Measurements from ENCODE around the gene METTL24.

Gene METTL24

GRCh38 chr6:110387986-110388385 is 29.8 kb upstream of the METTL24 start:
- no peak overlapping the region for H3K9ac ChIP-seq (ENCODE audit: low read depth, low read length)
- peaks cover 6% of the 10 kb centered on the region for H3K4me1 ChIP-seq (ENCODE audit: control insufficient read depth, insufficient read depth, low read length)
- no peak overlapping the region for H3K4me3 ChIP-seq (ENCODE audit: low read depth, low read length)
- no peaks in the 10 kb centered on the region for H3K36me3 ChIP-seq (ENCODE audit: control insufficient read depth, insufficient read depth, low read length)
- H3K9me3 ChIP-seq (ENCODE audit: control insufficient read depth, insufficient read depth, low read length), result no peaks in the 10 kb centered on the region
- H3K27me3 ChIP-seq (ENCODE audit: control insufficient read depth, insufficient read depth, low read length), result no peaks in the 10 kb centered on the region

DNA sequence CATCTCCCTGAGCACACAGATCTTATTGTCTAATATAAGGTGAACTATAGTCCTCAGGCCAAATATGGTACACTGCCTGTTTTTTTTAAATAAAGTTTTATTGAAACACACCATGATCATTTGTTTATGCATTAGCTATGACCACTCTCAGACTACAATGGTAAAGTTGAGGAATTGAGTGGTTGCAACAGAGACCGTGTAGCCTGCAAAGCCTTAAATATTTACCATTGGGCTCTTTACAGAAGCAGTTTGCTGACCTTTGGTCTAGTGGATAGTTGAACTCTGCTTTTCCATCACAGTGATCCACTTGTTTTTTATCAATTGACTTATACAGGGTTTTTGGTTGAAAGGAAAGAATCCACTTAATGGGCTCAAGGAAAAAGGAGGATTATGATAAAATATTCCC is 27.3 kb upstream of the METTL24 start:
- no peaks in the 10 kb centered on the region for H3K27me3 ChIP-seq (ENCODE audit: control insufficient read depth, insufficient read depth, low read length)
- no peaks in the 10 kb centered on the region for H3K9me3 ChIP-seq (ENCODE audit: control insufficient read depth, insufficient read depth, low read length)
- H3K4me3 ChIP-seq (ENCODE audit: low read depth, low read length), result no peak overlapping the region
- H3K4me1 ChIP-seq (ENCODE audit: control insufficient read depth, insufficient read depth, low read length), result peaks cover 6% of the 10 kb centered on the region
- no peak overlapping the region for H3K9ac ChIP-seq (ENCODE audit: low read depth, low read length)
- H3K36me3 ChIP-seq (ENCODE audit: control insufficient read depth, insufficient read depth, low read length), result no peaks in the 10 kb centered on the region

- Histone ChIP-seq H3K9me3 (ENCODE audit: control insufficient read depth, insufficient read depth, low read length) (no peaks in the 10 kb centered on the region), H3K4me3 (ENCODE audit: low read depth, low read length) (no peak overlapping the region), H3K9ac (ENCODE audit: low read depth, low read length) (no peak overlapping the region), H3K27me3 (ENCODE audit: control insufficient read depth, insufficient read depth, low read length) (no peaks in the 10 kb centered on the region), H3K4me1 (ENCODE audit: control insufficient read depth, insufficient read depth, low read length) (peaks cover 2% of the 10 kb centered on the region), H3K36me3 (ENCODE audit: control insufficient read depth, insufficient read depth, low read length) (no peaks in the 10 kb centered on the region)
Measured at GRCh38 chr6:110378552-110378951, 20.4 kb upstream of the METTL24 start.

DNA sequence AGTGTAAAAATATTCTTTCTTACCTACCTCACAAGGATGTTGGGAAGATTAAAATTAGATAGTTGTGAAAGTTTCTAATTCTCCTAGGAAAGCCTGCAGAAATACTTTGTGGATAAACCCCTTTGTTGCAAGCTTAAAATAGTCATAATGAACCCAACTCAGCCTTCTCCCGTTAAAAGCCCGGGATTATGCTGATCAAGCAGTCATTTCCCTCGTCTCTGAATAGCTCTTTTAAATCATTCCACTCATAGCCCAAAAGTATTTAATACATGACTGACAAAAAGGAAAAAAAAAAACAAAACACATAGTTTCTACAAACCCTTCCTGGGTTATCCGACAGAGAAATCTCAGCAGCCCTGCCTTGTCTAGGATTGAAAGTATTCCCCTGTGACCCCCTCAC is 10.9 kb upstream of the METTL24 start:
- H3K27me3 ChIP-seq (ENCODE audit: control insufficient read depth, insufficient read depth, low read length), result no peaks in the 10 kb centered on the region
- H3K4me3 ChIP-seq (ENCODE audit: low read depth, low read length), result no peak overlapping the region
- H3K9ac ChIP-seq (ENCODE audit: low read depth, low read length), result no peak overlapping the region
- H3K36me3 ChIP-seq (ENCODE audit: control insufficient read depth, insufficient read depth, low read length), result no peaks in the 10 kb centered on the region
- no peaks in the 10 kb centered on the region for H3K9me3 ChIP-seq (ENCODE audit: control insufficient read depth, insufficient read depth, low read length)
- H3K4me1 ChIP-seq (ENCODE audit: control insufficient read depth, insufficient read depth, low read length), result peaks cover 15% of the 10 kb centered on the region

DNA sequence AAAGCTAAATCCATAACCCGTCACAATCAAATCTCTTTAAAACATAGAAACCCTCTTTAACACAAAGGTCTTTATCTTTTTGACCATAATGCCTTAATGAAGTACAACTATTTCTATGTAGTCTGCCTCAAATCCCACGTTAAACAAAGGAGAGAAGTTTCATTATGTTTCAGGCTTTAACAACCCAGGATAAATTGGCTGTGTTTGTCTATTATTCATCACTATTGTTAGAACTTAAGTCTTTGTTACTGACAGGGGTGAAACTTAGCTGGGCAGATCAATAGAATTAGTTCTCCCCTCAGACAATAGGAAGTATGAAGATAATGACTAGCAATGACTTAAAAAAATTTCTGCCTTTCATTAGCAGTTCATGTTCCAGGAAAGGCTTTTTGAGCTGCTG is 10.1 kb upstream of the METTL24 start:
- Histone ChIP-seq H3K36me3 (ENCODE audit: control insufficient read depth, insufficient read depth, low read length) (no peaks in the 10 kb centered on the region), H3K27me3 (ENCODE audit: control insufficient read depth, insufficient read depth, low read length) (no peaks in the 10 kb centered on the region), H3K4me1 (ENCODE audit: control insufficient read depth, insufficient read depth, low read length) (peaks cover 15% of the 10 kb centered on the region), H3K9me3 (ENCODE audit: control insufficient read depth, insufficient read depth, low read length) (no peaks in the 10 kb centered on the region), H3K9ac (ENCODE audit: low read depth, low read length) (no peak overlapping the region), H3K4me3 (ENCODE audit: low read depth, low read length) (no peak overlapping the region)

DNA sequence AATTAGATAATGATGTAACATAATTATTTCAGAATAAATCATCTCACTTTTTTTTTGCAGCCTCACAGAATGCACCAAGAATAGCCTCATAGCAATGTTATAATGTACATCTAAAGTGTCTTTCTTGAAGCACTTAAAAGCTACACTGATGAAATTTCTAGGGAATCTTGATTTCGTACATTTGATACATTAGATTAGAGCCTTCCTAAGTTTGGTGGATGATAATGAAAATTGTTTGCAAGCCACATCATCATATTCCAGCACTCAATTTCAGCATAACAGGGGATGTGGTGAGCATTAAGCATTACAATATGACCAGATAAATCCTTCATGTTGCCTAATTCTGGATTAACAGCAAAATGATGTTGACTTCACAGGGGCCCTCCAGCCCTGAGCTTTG is 9.7 kb upstream of the METTL24 start:
- H3K4me1 ChIP-seq (ENCODE audit: control insufficient read depth, insufficient read depth, low read length), result peaks cover 15% of the 10 kb centered on the region
- H3K4me3 ChIP-seq (ENCODE audit: low read depth, low read length), result no peak overlapping the region
- no peaks in the 10 kb centered on the region for H3K27me3 ChIP-seq (ENCODE audit: control insufficient read depth, insufficient read depth, low read length)
- no peaks in the 10 kb centered on the region for H3K36me3 ChIP-seq (ENCODE audit: control insufficient read depth, insufficient read depth, low read length)
- H3K9me3 ChIP-seq (ENCODE audit: control insufficient read depth, insufficient read depth, low read length), result no peaks in the 10 kb centered on the region
- H3K9ac ChIP-seq (ENCODE audit: low read depth, low read length), result no peak overlapping the region

DNA sequence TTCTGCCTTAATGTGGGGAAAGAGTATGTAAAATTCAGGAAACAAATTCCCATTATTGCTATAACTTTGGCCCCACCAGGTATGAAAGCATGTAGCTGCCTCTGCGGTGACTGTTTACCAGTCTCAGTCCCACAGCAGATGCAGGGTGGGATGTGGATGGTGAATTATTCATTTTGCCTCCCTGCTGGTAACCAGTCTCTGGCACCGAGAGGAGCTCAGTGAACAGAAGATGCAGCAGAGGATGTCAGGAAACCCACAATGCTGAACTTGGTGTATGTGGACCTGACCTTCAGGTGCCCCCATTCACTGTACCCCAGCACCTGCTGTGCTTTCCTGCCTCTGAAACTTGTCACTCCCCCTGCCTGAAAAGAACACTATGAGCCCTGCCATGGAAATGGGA is 8.8 kb upstream of the METTL24 start:
- H3K9me3 ChIP-seq (ENCODE audit: control insufficient read depth, insufficient read depth, low read length), result no peaks in the 10 kb centered on the region
- no peaks in the 10 kb centered on the region for H3K36me3 ChIP-seq (ENCODE audit: control insufficient read depth, insufficient read depth, low read length)
- H3K9ac ChIP-seq (ENCODE audit: low read depth, low read length), result no peak overlapping the region
- H3K4me3 ChIP-seq (ENCODE audit: low read depth, low read length), result no peak overlapping the region
- no peaks in the 10 kb centered on the region for H3K27me3 ChIP-seq (ENCODE audit: control insufficient read depth, insufficient read depth, low read length)
- peaks cover 15% of the 10 kb centered on the region for H3K4me1 ChIP-seq (ENCODE audit: control insufficient read depth, insufficient read depth, low read length)

DNA sequence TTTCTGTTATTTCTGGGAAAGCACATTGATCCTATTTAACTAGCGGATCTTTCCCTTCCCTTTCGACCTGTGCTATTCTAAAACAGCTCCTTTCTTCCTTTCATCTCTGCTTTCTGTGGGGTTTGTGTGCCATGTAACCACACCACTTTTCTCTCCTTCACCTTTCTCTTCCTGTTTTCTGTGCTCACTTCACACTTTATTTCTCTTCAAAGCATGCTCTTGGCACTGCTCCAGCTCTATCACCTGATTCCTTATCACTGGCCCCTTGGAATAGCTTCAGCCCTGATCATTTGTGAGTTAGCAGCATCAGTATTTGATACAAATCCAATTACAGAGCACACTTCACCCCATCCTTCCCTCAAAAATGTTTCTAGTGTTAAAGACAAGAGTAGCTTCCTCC is 8.1 kb upstream of the METTL24 start:
- H3K9ac ChIP-seq (ENCODE audit: low read depth, low read length), result no peak overlapping the region
- H3K36me3 ChIP-seq (ENCODE audit: control insufficient read depth, insufficient read depth, low read length), result no peaks in the 10 kb centered on the region
- H3K4me1 ChIP-seq (ENCODE audit: control insufficient read depth, insufficient read depth, low read length), result peaks cover 15% of the 10 kb centered on the region
- no peaks in the 10 kb centered on the region for H3K9me3 ChIP-seq (ENCODE audit: control insufficient read depth, insufficient read depth, low read length)
- H3K27me3 ChIP-seq (ENCODE audit: control insufficient read depth, insufficient read depth, low read length), result no peaks in the 10 kb centered on the region
- H3K4me3 ChIP-seq (ENCODE audit: low read depth, low read length), result no peak overlapping the region

- Histone ChIP-seq H3K4me3 (ENCODE audit: low read depth, low read length) (no peak overlapping the region), H3K27me3 (ENCODE audit: control insufficient read depth, insufficient read depth, low read length) (peaks cover 3% of the 10 kb centered on the region)
Measured at GRCh38 chr6:110364364-110365105, 6.4 kb upstream of the METTL24 start.

GRCh38 chr6:110363748-110364147 is 5.6 kb upstream of the METTL24 start:
- Histone ChIP-seq H3K27me3 (ENCODE audit: control insufficient read depth, insufficient read depth, low read length) (peaks cover 11% of the 10 kb centered on the region), H3K9ac (ENCODE audit: low read depth, low read length) (no peak overlapping the region), H3K4me1 (ENCODE audit: control insufficient read depth, insufficient read depth, low read length) (peaks cover 15% of the 10 kb centered on the region), H3K4me3 (ENCODE audit: low read depth, low read length) (no peak overlapping the region), H3K36me3 (ENCODE audit: control insufficient read depth, insufficient read depth, low read length) (no peaks in the 10 kb centered on the region), H3K9me3 (ENCODE audit: control insufficient read depth, insufficient read depth, low read length) (no peaks in the 10 kb centered on the region)

More at GRCh38 chr6:110364364-110365105, 6.4 kb upstream of the METTL24 start:
- Histone ChIP-seq H3K9ac (ENCODE audit: low read depth, low read length) (no peak overlapping the region), H3K9me3 (ENCODE audit: control insufficient read depth, insufficient read depth, low read length) (no peaks in the 10 kb centered on the region), H3K36me3 (ENCODE audit: control insufficient read depth, insufficient read depth, low read length) (no peaks in the 10 kb centered on the region), H3K4me1 (ENCODE audit: control insufficient read depth, insufficient read depth, low read length) (peaks cover 15% of the 10 kb centered on the region)

- Histone ChIP-seq H3K9ac (ENCODE audit: low read depth, low read length) (no peak overlapping the region), H3K27me3 (ENCODE audit: control insufficient read depth, insufficient read depth, low read length) (peaks cover 29% of the 10 kb centered on the region), H3K4me3 (ENCODE audit: low read depth, low read length) (no peak overlapping the region), H3K36me3 (ENCODE audit: control insufficient read depth, insufficient read depth, low read length) (no peaks in the 10 kb centered on the region), H3K9me3 (ENCODE audit: control insufficient read depth, insufficient read depth, low read length) (no peaks in the 10 kb centered on the region), H3K4me1 (ENCODE audit: control insufficient read depth, insufficient read depth, low read length) (peaks cover 13% of the 10 kb centered on the region)
Measured at GRCh38 chr6:110360676-110361075, 2.5 kb upstream of the METTL24 start.

GRCh38 chr6:110359556-110359955 is 1.4 kb upstream of the METTL24 start:
- Histone ChIP-seq H3K9ac (ENCODE audit: low read depth, low read length) (no peak overlapping the region), H3K9me3 (ENCODE audit: control insufficient read depth, insufficient read depth, low read length) (no peaks in the 10 kb centered on the region), H3K4me3 (ENCODE audit: low read depth, low read length) (no peak overlapping the region), H3K27me3 (ENCODE audit: control insufficient read depth, insufficient read depth, low read length) (peaks cover 29% of the 10 kb centered on the region), H3K36me3 (ENCODE audit: control insufficient read depth, insufficient read depth, low read length) (no peaks in the 10 kb centered on the region), H3K4me1 (ENCODE audit: control insufficient read depth, insufficient read depth, low read length) (peaks cover 22% of the 10 kb centered on the region)

All from iPS-15b (cell line).